HG03196 (cell line): ENCODE measurements around the gene SPRED2.

ENCODE experiments used
- ATAC-seq: cut with Tn5 transposase; IDR thresholded peaks from one replicate; pipeline ENCODE4 v1.9.1; 2021; ENCODE audit not compliant: unreplicated experiment

SPRED2 gene

GRCh38 chr2:65388051-65388531 is 44.3 kb downstream of the SPRED2 start:
- peak; percentile 73 for ATAC-seq

GRCh38 chr2:65386989-65387388 is 45.4 kb downstream of the SPRED2 start:
- ATAC-seq, result no peak

- ATAC-seq, result no peak
These were observed 46.1 kb downstream of the SPRED2 start for GRCh38 chr2:65386344-65386743.

GRCh38 chr2:65383541-65384488 is 48.6 kb downstream of the SPRED2 start:
- ATAC-seq, result no peak

- ATAC-seq, result peak; percentile 67
These were observed 49.5 kb downstream of the SPRED2 start for GRCh38 chr2:65382776-65383357.

GRCh38 chr2:65382323-65382722 is 50.1 kb downstream of the SPRED2 start:
- no peak for ATAC-seq

- ATAC-seq, result no peak
These were observed 50.8 kb downstream of the SPRED2 start for GRCh38 chr2:65381607-65382051.

- ATAC-seq, result no peak
These were observed 52.1 kb downstream of the SPRED2 start for GRCh38 chr2:65380255-65380654.

GRCh38 chr2:65379721-65380171 is 52.7 kb downstream of the SPRED2 start:
- no peak for ATAC-seq

GRCh38 chr2:65379223-65379622 is 53.2 kb downstream of the SPRED2 start:
- no peak for ATAC-seq

GRCh38 chr2:65378290-65378689 is 54.1 kb downstream of the SPRED2 start:
- no peak for ATAC-seq

- no peak for ATAC-seq
These were observed 54.7 kb downstream of the SPRED2 start for GRCh38 chr2:65377556-65378192.

- no peak for ATAC-seq
These were observed 56.7 kb downstream of the SPRED2 start for GRCh38 chr2:65375723-65376122.

GRCh38 chr2:65374999-65375398 is 57.4 kb downstream of the SPRED2 start:
- ATAC-seq, result no peak

- ATAC-seq, result no peak
These were observed 57.8 kb downstream of the SPRED2 start for GRCh38 chr2:65374575-65374974.

GRCh38 chr2:65373365-65373918 is 59.0 kb downstream of the SPRED2 start:
- ATAC-seq, result no peak

GRCh38 chr2:65372619-65373018 is 59.8 kb downstream of the SPRED2 start:
- ATAC-seq, result no peak

GRCh38 chr2:65371074-65371434 is 61.3 kb downstream of the SPRED2 start:
- no peak for ATAC-seq

GRCh38 chr2:65370387-65371073 is 61.9 kb downstream of the SPRED2 start:
- ATAC-seq, result no peak

- ATAC-seq, result no peak
These were observed 62.4 kb downstream of the SPRED2 start for GRCh38 chr2:65369980-65370379.

- ATAC-seq, result no peak
These were observed 62.8 kb downstream of the SPRED2 start for GRCh38 chr2:65369574-65369973.
